Inflammatory macrophage treated with lipopolysaccharide for 1 hour (primary cell): ENCODE results near the gene MTERF2.

Experiments used
- DNase-seq, 2 donors: peaks; one replicate each; pipeline ENCODE4 v3.0.0-alpha.2; 2020 to 2022

Gene MTERF2

DNA sequence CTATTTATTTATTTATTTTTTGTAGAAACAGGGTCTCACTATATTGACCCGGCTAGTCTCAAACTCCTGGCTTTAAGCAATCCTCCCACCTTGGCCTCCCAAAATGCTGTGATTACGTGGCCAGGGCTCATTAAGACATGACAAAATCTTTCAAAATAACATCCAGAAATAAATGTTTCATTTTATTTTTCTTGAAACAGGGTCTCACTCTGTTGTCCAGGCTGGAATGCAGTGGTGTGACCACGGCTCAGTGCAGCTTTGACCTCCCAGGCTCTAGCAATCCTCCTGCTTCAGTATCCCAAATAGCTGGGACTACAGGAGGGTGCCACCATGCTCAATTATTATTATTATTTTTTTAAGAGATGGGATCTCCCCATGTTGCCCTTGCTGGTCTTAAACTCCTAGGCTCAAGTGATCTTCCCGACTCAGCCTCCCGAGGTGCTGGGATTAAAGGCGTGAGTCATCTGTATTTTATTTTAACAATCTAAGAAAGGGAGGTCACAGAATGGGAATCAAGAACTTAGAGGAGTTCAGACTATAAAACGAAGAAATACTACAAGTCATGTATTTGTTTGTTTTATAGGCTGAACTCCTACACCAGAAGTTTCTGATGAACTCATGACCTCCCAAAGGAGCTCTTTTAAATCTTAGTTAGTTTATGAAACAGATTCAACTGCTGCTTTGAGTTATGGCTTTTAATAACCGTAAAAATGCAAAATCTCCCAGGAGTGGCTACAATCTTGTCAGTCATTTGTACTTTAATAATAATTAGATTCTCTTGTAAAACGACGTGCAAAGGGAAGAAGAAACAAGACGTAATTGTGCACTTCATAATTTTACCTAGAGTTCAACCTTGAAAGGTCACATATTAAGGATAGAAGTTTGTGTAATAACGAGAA, 33.3 kb downstream of the MTERF2 start:
- no peak for DNase-seq

DNA sequence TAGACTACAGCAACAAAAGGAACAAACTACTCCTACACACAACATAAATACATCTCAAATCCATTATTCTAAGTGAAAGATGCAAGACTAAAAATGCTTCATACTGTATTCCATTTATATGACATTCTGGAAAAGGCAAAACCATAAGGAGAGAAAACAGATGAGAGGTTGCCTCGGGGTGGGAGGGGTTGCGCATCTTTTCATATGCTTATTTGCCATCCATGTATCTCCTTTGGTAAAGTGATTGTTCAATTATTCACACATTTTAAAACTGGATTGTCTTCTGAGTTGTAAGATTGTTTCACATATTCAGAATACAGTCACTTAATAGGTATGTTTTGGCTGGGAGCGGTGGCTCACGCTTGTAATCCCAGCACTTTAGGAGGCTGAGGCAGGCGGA, 36.4 kb downstream of the MTERF2 start:
- no peak for DNase-seq

DNA sequence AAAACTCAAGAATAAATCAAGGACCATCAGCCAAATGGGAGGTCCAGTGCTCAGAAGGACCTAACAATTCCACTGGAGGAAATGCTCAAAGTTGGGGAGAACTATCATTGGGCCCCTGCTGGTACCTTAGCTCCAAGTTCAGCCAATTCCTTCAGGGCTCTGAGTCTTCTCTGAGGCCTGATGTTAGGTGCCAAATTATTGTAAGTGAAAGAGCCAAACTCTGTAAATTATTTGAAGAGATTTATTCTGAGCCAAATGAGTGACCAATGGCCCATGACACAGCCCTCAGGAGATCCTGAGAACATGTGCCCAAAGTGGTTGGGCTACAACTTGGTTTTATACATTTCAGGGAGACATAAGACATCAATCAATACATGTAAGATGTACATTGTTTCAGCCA, 39.5 kb downstream of the MTERF2 start:
- DNase-seq: no peak

DNA sequence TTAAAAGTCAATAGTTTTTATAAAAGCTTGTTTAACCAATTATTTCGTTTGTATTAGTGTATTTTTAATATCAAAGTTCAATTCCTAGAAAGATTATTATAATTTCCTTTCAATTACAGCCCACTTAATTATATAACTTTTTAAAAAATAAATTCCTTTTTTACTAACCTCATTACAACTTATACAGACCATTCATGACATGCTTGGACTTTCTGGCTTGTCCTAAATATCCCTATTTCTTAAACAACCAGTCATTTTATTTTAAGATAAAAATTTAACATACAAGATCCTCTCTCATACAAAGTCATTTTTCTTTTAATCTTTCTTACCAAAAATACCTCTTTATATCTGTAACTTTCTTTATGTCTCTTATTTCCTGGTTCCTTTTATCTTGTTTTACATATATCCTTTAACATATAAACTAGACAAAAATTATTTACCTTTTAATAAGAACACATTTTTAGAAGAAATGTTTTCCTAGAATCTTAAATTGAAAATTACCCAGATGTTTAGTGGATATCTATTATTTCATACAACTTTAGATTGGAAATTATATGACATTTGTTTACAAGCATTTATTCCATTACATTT, 41.6 kb downstream of the MTERF2 start:
- no peak for DNase-seq

DNA sequence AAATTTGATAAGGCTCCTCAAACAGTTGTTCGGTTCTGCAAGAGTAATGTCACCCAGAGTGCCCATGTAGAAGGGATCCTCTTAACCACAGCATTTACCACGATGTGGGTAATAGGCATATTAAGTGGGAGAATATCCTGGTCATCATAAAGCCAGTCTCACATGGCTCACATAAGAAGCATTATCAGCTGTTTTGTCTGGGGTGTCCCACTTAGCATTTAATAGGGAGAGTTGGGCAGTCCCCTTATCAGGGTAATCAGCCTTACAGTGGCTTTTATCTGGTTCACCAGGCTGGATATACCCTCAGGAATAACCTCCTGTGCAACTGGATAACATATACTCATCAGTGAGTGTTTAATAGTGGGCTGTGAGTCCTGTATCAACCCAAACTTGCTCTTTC, 44.2 kb downstream of the MTERF2 start:
- DNase-seq: no peak

DNA sequence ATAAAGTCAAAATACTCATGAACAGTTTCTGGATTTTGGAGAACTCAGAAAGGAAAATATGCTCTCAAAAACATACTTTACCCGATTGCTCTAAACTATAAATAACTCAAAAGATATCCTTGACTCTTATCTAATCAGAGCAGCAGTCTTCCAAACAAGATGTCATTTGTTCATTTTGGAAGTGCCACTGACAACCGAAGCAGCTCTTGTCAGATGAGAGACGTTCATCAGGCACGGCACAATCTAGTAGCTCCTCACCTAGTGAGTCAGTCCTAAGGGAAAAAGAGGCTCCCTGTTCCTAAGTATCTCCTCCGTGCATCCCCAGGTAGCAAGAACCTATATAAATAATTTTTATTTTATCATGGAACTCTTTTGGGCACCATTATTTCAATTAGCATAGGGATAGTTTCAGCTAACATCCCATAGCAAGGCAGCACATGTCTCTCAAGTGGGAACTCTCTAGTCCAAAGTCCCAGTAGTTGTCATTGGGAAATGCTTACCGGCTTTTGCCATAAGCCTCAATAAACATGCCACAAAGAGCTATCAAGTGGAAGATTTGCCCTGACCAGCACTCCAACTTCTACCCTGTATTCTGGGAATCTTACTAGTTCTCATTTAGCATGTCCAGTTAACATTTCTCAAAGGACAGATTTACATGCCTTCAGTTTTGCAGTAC, 45.3 kb downstream of the MTERF2 start:
- DNase-seq: no peak

DNA sequence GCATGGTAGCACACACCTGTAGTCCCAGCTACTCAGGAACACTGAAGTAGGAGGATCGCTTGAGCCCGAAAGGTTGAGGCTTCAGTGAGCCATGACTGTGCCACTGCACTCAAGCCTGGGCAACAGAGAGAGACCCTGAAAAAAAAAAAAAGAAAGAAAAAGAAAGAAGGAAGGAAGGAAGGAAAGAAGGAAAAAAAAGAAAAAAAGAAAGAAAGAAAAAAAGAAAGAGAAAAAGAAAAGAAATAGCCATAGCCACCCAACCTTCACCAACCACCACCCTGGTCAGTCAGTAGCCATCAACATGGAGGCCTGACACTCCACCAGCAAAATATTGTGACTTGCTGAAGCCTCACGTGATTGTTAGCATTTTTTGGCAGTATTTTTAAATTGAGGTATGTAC, 52.7 kb downstream of the MTERF2 start:
- DNase-seq: no peak
